Mucosa of rectum (tissue), 2 donors: Measurements from ENCODE around the gene CDKAL1.
"Not testable (repeated sequence)": the region's sequence is repeated elsewhere in the genome, so short reads cannot be mapped to it uniquely, and the experiment has no call there.

Source experiments
- H3K27ac ChIP-seq, 2 donors: one replicate each; pipeline ENCODE4 v1.7.0; 2013; ENCODE audit warnings: inconsistent platforms in 2 of 2, low read depth in 2 of 2, low read length in 2 of 2
- H3K27me3 ChIP-seq, 2 donors: one replicate each; pipeline ENCODE4 v1.7.0; 2013; ENCODE audit warnings: low read length in 2 of 2; ENCODE audit not compliant: control insufficient read depth in 2 of 2, insufficient read depth in 2 of 2
- H3K36me3 ChIP-seq, 2 donors: one replicate each; pipeline ENCODE4 v1.7.0; 2013; ENCODE audit warnings: low read length in 2 of 2; ENCODE audit not compliant: control insufficient read depth in 2 of 2, insufficient read depth in 2 of 2
- H3K4me1 ChIP-seq, 2 donors: one replicate each; pipeline ENCODE4 v1.7.0; 2013; ENCODE audit warnings: low read length in 2 of 2, mild to moderate bottlenecking in 1 of 2; ENCODE audit not compliant: control insufficient read depth in 2 of 2, insufficient read depth in 2 of 2
- H3K4me3 ChIP-seq, 2 donors: one replicate each; pipeline ENCODE4 v1.7.0; 2013; ENCODE audit warnings: low read length in 2 of 2
- H3K9ac ChIP-seq, 2 donors: one replicate each; pipeline ENCODE4 v1.7.0; 2013; ENCODE audit warnings: low read length in 2 of 2, low read depth in 1 of 2, mild to moderate bottlenecking in 1 of 2
- H3K9me3 ChIP-seq, 2 donors: one replicate each; pipeline ENCODE4 v1.7.0; 2013; ENCODE audit warnings: low read length in 2 of 2; ENCODE audit not compliant: control insufficient read depth in 2 of 2
- donor health status: healthy.
- donor health status: Normal muscosa, but diverticular disease.

The CDKAL1 gene

GRCh38 chr6:20583444-20583800 is 49.2 kb downstream of the CDKAL1 start:
- Histone ChIP-seq H3K4me1 (no peaks in the 10 kb centered on the region), H3K4me3 (no peak overlapping the region), H3K36me3 (peaks cover 0 to 7% of the 10 kb centered on the region in 2 donors), H3K9me3 (no peaks in the 10 kb centered on the region), H3K27ac (no peak overlapping the region), H3K27me3 (no peaks in the 10 kb centered on the region), H3K9ac (no peak overlapping the region)

- H3K27me3 ChIP-seq, result no peaks in the 10 kb centered on the region
- H3K27ac ChIP-seq, result no peak overlapping the region
- H3K36me3 ChIP-seq, result peaks cover 0 to 7% of the 10 kb centered on the region in 2 donors
- no peaks in the 10 kb centered on the region for H3K9me3 ChIP-seq
- no peak overlapping the region for H3K4me3 ChIP-seq
- no peaks in the 10 kb centered on the region for H3K4me1 ChIP-seq
- H3K9ac ChIP-seq, result no peak overlapping the region
These were observed 50.0 kb downstream of the CDKAL1 start for GRCh38 chr6:20584100-20584731.

GRCh38 chr6:20589266-20589665 is 55.0 kb downstream of the CDKAL1 start:
- no peak overlapping the region for H3K9ac ChIP-seq
- no peak overlapping the region for H3K4me3 ChIP-seq
- no peaks in the 10 kb centered on the region for H3K9me3 ChIP-seq
- peaks cover 0 to 3% of the 10 kb centered on the region in 2 donors for H3K36me3 ChIP-seq
- H3K27ac ChIP-seq, result no peak overlapping the region
- no peaks in the 10 kb centered on the region for H3K4me1 ChIP-seq
- H3K27me3 ChIP-seq, result no peaks in the 10 kb centered on the region

DNA sequence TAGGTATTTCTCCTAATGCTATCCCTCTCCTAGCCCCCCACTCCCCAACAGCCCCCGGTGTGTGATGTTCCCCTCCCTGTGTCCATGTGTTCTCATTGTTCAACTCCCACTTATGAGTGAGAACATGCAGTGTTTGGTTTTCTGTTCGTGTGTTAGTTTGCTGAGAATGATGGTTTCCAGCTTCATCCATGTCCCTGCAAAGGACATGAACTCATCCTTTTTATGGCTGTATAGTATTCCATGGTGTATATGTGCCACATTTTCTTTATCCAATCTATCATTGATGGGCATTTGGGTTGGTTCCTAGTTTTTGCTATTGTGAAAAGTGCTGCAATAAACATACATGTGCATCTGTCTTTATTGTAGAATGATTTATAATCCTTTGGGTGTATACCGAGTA is 56.2 kb downstream of the CDKAL1 start:
- not testable (repeated sequence) for H3K9me3 ChIP-seq, H3K27me3 ChIP-seq, H3K36me3 ChIP-seq, H3K4me3 ChIP-seq, H3K4me1 ChIP-seq, H3K27ac ChIP-seq, H3K9ac ChIP-seq

GRCh38 chr6:20594299-20594853 is 60.1 kb downstream of the CDKAL1 start:
- not testable (repeated sequence) for H3K9me3 ChIP-seq, H3K27ac ChIP-seq, H3K36me3 ChIP-seq, H3K27me3 ChIP-seq, H3K4me3 ChIP-seq, H3K9ac ChIP-seq, H3K4me1 ChIP-seq

DNA sequence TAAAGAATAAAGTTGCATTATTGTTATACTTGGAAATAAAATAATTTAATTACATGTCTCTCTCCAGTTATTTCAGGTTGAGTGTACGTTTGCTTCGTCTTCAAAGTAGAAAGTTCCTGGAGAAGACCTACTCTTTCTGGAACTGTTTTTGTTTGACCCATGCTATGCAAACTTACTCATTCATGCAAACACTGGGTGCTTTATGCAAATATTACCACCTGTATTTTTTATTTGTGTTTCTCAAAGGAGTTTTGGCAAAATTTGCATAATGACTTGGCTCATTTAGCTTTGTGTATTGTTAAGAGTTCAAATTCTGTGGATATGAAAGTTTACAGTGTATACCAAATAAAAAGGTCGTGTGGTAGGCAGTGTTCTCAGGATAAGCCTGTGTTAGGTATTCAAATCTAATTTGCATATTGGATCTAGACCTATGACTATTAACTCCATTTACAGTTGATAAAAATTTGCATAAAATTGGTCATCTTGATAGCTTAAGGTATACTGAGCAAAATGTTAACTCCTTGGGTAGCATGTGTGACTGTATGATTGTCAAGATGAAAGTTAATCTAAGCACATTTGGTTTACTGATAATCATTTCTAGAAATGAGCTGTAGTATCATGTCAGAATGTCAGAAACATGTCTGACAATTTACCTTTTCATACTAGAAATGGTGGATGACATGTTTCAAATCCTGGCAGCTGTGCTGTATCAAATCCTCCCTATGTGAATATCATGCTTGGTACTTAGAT is 65.2 kb downstream of the CDKAL1 start:
- Histone ChIP-seq H3K4me3 (no peak overlapping the region), H3K9me3 (no peaks in the 10 kb centered on the region), H3K36me3 (peaks cover 0 to 2% of the 10 kb centered on the region in 2 donors), H3K27ac (no peak overlapping the region), H3K4me1 (no peaks in the 10 kb centered on the region), H3K27me3 (no peaks in the 10 kb centered on the region), H3K9ac (no peak overlapping the region)

GRCh38 chr6:20600831-20601230 is 66.6 kb downstream of the CDKAL1 start:
- Histone ChIP-seq H3K27me3 (no peaks in the 10 kb centered on the region), H3K4me3 (no peak overlapping the region), H3K36me3 (peaks cover 0 to 1% of the 10 kb centered on the region in 2 donors), H3K9me3 (no peaks in the 10 kb centered on the region), H3K4me1 (no peaks in the 10 kb centered on the region), H3K9ac (no peak overlapping the region), H3K27ac (no peak overlapping the region)

- Histone ChIP-seq H3K9ac (no peak overlapping the region), H3K9me3 (no peaks in the 10 kb centered on the region), H3K27ac (no peak overlapping the region), H3K36me3 (no peaks in the 10 kb centered on the region), H3K27me3 (no peaks in the 10 kb centered on the region), H3K4me1 (no peaks in the 10 kb centered on the region), H3K4me3 (no peak overlapping the region)
These were observed 69.9 kb downstream of the CDKAL1 start for GRCh38 chr6:20604159-20604558.

DNA sequence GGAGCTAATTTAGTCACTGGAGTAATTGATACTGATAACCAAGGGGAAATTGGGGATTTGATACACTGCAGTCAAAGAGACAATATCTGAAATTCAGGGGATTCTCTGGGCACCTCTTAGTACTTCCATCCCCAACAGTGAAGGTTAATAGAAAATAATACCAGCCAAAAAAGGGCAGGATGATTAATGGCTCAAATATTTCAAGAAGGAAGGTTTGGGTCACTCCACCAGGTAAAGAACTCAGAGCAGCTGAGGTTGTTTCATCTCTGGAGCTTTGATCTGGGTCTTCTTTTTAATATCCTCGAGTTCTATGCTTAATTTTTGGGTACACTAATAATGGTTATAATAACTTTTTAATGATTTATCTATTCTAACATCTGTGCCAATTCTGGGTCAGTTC is 70.8 kb downstream of the CDKAL1 start:
- Histone ChIP-seq H3K27me3 (no peaks in the 10 kb centered on the region), H3K4me3 (no peak overlapping the region), H3K36me3 (no peaks in the 10 kb centered on the region), H3K4me1 (no peaks in the 10 kb centered on the region), H3K9ac (no peak overlapping the region), H3K27ac (no peak overlapping the region), H3K9me3 (no peaks in the 10 kb centered on the region)

- Histone ChIP-seq H3K4me1 (no peaks in the 10 kb centered on the region), H3K4me3 (no peak overlapping the region), H3K9ac (no peak overlapping the region), H3K27ac (no peak overlapping the region), H3K9me3 (no peaks in the 10 kb centered on the region), H3K36me3 (no peaks in the 10 kb centered on the region), H3K27me3 (no peaks in the 10 kb centered on the region)
These were observed 71.3 kb downstream of the CDKAL1 start for GRCh38 chr6:20605581-20605980.
